Gastrocnemius medialis (tissue), 4 donors: ENCODE measurements around the gene MARCHF2.

Experiments used
- POLR2A ChIP-seq, 2 donors: fragments of 450-650 bp; IDR thresholded peaks; one replicate each; pipeline ENCODE4 v1.6.1; 2017; ENCODE audit warnings: antibody characterized with exemption in 2 of 2, mild to moderate bottlenecking in 2 of 2, moderate library complexity in 2 of 2
- TF ChIP-seq, protein P1 (sequence below), 5 experiments: fragments of 450-650 bp in 3 of 5; fragments of 200-600 bp in 2 of 5; sonication (generic) in 2 of 5; IDR thresholded peaks in 4 of 5; conservative IDR thresholded peaks in 1 of 5; 1 replicate in 4 of 5; 2 replicates in 1 of 5; pipeline ENCODE4 v1.5.1; 2016 to 2019; ENCODE audit warnings: antibody characterized with exemption in 5 of 5, mild to moderate bottlenecking in 3 of 5, moderate library complexity in 3 of 5

DNA sequence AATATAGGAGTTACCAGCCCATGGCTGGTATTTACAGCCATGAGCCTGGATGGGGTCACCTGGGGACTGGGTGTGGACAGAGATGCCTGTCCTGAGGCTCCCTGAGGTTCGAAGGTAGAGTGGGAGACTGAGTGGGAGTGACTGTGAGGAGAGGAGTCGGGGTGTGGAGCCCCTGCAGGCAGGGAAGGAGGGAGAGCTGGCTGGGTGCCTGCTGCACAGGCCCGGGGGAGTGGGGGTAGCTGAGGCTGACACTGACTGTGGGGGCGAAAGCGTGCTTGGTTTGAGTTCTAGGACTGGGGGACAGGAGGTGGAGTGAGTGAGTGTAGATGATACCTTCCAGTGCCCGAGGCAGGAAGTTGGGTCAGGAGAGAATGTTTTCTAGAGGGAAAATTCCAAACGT lies 15.8 kb upstream of the MARCHF2 start:
- TF ChIP-seq, protein P1, sequence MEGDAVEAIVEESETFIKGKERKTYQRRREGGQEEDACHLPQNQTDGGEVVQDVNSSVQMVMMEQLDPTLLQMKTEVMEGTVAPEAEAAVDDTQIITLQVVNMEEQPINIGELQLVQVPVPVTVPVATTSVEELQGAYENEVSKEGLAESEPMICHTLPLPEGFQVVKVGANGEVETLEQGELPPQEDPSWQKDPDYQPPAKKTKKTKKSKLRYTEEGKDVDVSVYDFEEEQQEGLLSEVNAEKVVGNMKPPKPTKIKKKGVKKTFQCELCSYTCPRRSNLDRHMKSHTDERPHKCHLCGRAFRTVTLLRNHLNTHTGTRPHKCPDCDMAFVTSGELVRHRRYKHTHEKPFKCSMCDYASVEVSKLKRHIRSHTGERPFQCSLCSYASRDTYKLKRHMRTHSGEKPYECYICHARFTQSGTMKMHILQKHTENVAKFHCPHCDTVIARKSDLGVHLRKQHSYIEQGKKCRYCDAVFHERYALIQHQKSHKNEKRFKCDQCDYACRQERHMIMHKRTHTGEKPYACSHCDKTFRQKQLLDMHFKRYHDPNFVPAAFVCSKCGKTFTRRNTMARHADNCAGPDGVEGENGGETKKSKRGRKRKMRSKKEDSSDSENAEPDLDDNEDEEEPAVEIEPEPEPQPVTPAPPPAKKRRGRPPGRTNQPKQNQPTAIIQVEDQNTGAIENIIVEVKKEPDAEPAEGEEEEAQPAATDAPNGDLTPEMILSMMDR (IDR thresholded peaks at IDR 0.05 in 4 of 5, conservative IDR thresholded peaks at IDR 0.05 in 1 of 5), result no peak
- no peak for TF ChIP-seq POLR2A (IDR thresholded peaks at IDR 0.05)
